ENCODE results near the gene IDH3G. TPM values are rescaled to one million over a fixed set of nuclear protein-coding genes. Genes with fewer than 3 reads are reported as not detected.

Gene IDH3G
- total and polyA plus RNA-seq, 2 experiments from 2014 or later, result 41.4 to 49.0 TPM

DNA sequence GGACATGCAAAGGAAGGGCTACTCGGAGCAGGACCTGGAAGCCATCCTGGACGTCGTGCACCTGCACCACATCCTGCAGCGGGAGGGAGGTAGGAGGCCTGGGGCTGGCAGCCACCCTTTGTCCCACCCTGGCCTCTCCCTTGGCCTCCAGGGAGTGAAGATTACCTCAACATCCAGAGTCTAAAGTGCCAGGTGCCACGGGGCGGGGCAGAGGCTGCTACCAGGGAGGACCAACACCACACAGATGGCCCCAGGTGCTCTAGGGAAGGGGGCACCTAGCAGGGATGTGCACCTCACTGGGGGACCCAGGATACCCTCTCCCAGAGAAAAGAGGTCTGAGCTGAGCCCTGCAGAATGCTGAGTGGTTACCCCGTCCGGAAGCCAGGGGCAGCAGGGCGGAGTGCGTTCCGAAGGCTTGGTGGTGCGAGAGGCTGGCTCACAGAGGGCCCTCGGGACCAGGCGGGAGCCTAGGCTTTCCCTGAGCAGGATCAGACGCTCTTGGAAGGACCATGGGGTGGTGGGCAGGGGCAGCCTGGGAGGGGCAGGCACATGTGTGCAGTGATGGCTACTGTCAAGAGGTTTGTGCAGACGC is 53.4 kb downstream of the IDH3G start:
- no peak for ATAC-seq
- Histone ChIP-seq H3K9me2 (ENCODE audit: insufficient read depth) (no peaks in the 10 kb centered on the region), H4K20me1 (replicated peaks; ENCODE audit: insufficient read depth) (no peaks in the 10 kb centered on the region), H3K36me3 (ENCODE audit: insufficient read depth) (no peaks in the 10 kb centered on the region), H3K4me2 (no peak overlapping the region), H3K4me3 (no peak overlapping the region), H3F3A (replicated peaks; ENCODE audit: low read depth) (no peaks in the 10 kb centered on the region), H3K79me2 (replicated peaks; ENCODE audit: insufficient read depth) (no peaks in the 10 kb centered on the region), H3K27me3 (ENCODE audit: insufficient read depth) (no peaks in the 10 kb centered on the region), H2AFZ (no peak overlapping the region), H3K27ac (ENCODE audit: low read depth) (no peak overlapping the region), H3K4me1 (ENCODE audit: insufficient read depth) (no peaks in the 10 kb centered on the region)
- no peak for DNase-seq (ENCODE audit: low spot score)
- no peak overlapping the region for H3K27ac Mint-ChIP-seq
- H3K9me3 Mint-ChIP-seq, result no peaks in the 10 kb centered on the region
- TF ChIP-seq CREB1 (CRISPR knock-in tag; IDR thresholded peaks at IDR 0.05; ENCODE audit: low read depth), result no peak
- no peak for TF ChIP-seq STAT1 (IDR thresholded peaks at IDR 0.05; ENCODE audit: unreplicated experiment)
- TF ChIP-seq, protein P1, sequence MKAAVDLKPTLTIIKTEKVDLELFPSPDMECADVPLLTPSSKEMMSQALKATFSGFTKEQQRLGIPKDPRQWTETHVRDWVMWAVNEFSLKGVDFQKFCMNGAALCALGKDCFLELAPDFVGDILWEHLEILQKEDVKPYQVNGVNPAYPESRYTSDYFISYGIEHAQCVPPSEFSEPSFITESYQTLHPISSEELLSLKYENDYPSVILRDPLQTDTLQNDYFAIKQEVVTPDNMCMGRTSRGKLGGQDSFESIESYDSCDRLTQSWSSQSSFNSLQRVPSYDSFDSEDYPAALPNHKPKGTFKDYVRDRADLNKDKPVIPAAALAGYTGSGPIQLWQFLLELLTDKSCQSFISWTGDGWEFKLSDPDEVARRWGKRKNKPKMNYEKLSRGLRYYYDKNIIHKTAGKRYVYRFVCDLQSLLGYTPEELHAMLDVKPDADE (IDR thresholded peaks at IDR 0.05), result no peak
- TF ChIP-seq, protein P2, sequence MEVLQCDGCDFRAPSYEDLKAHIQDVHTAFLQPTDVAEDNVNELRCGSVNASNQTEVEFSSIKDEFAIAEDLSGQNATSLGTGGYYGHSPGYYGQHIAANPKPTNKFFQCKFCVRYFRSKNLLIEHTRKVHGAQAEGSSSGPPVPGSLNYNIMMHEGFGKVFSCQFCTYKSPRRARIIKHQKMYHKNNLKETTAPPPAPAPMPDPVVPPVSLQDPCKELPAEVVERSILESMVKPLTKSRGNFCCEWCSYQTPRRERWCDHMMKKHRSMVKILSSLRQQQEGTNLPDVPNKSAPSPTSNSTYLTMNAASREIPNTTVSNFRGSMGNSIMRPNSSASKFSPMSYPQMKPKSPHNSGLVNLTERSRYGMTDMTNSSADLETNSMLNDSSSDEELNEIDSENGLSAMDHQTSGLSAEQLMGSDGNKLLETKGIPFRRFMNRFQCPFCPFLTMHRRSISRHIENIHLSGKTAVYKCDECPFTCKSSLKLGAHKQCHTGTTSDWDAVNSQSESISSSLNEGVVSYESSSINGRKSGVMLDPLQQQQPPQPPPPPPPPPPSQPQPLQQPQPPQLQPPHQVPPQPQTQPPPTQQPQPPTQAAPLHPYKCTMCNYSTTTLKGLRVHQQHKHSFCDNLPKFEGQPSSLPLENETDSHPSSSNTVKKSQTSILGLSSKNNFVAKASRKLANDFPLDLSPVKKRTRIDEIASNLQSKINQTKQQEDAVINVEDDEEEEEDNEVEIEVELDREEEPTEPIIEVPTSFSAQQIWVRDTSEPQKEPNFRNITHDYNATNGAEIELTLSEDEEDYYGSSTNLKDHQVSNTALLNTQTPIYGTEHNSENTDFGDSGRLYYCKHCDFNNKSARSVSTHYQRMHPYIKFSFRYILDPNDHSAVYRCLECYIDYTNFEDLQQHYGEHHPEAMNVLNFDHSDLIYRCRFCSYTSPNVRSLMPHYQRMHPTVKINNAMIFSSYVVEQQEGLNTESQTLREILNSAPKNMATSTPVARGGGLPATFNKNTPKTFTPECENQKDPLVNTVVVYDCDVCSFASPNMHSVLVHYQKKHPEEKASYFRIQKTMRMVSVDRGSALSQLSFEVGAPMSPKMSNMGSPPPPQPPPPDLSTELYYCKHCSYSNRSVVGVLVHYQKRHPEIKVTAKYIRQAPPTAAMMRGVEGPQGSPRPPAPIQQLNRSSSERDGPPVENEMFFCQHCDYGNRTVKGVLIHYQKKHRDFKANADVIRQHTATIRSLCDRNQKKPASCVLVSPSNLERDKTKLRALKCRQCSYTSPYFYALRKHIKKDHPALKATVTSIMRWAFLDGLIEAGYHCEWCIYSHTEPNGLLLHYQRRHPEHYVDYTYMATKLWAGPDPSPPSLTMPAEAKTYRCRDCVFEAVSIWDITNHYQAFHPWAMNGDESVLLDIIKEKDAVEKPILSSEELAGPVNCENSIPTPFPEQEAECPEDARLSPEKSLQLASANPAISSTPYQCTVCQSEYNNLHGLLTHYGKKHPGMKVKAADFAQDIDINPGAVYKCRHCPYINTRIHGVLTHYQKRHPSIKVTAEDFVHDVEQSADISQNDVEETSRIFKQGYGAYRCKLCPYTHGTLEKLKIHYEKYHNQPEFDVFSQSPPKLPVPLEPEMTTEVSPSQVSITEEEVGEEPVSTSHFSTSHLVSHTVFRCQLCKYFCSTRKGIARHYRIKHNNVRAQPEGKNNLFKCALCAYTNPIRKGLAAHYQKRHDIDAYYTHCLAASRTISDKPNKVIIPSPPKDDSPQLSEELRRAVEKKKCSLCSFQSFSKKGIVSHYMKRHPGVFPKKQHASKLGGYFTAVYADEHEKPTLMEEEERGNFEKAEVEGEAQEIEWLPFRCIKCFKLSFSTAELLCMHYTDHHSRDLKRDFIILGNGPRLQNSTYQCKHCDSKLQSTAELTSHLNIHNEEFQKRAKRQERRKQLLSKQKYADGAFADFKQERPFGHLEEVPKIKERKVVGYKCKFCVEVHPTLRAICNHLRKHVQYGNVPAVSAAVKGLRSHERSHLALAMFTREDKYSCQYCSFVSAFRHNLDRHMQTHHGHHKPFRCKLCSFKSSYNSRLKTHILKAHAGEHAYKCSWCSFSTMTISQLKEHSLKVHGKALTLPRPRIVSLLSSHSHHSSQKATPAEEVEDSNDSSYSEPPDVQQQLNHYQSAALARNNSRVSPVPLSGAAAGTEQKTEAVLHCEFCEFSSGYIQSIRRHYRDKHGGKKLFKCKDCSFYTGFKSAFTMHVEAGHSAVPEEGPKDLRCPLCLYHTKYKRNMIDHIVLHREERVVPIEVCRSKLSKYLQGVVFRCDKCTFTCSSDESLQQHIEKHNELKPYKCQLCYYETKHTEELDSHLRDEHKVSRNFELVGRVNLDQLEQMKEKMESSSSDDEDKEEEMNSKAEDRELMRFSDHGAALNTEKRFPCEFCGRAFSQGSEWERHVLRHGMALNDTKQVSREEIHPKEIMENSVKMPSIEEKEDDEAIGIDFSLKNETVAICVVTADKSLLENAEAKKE (CRISPR knock-in tag; IDR thresholded peaks at IDR 0.05), result no peak
- TF ChIP-seq POLR2AphosphoS5 (IDR thresholded peaks at IDR 0.05; ENCODE audit: low read depth), result no peak
- TF ChIP-seq ZNF331 (CRISPR knock-in tag; IDR thresholded peaks at IDR 0.05; ENCODE audit: low read depth), result no peak
- TF ChIP-seq, protein P3, sequence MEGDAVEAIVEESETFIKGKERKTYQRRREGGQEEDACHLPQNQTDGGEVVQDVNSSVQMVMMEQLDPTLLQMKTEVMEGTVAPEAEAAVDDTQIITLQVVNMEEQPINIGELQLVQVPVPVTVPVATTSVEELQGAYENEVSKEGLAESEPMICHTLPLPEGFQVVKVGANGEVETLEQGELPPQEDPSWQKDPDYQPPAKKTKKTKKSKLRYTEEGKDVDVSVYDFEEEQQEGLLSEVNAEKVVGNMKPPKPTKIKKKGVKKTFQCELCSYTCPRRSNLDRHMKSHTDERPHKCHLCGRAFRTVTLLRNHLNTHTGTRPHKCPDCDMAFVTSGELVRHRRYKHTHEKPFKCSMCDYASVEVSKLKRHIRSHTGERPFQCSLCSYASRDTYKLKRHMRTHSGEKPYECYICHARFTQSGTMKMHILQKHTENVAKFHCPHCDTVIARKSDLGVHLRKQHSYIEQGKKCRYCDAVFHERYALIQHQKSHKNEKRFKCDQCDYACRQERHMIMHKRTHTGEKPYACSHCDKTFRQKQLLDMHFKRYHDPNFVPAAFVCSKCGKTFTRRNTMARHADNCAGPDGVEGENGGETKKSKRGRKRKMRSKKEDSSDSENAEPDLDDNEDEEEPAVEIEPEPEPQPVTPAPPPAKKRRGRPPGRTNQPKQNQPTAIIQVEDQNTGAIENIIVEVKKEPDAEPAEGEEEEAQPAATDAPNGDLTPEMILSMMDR (conservative IDR thresholded peaks at IDR 0.05; ENCODE audit: low read depth in 2 of 2), result no peak
- TF ChIP-seq NANOG (IDR thresholded peaks at IDR 0.05; ENCODE audit: borderline replicate concordance), result no peak
- no peak for TF ChIP-seq EZH2phosphoT487 (IDR thresholded peaks at IDR 0.05; ENCODE audit: unreplicated experiment)
- no peak for TF ChIP-seq JUNB (IDR thresholded peaks at IDR 0.05; ENCODE audit: unreplicated experiment)
- TF ChIP-seq EZH2 (IDR thresholded peaks at IDR 0.05; ENCODE audit: low read depth, unreplicated experiment), result no peak
- TF ChIP-seq, protein P4, sequence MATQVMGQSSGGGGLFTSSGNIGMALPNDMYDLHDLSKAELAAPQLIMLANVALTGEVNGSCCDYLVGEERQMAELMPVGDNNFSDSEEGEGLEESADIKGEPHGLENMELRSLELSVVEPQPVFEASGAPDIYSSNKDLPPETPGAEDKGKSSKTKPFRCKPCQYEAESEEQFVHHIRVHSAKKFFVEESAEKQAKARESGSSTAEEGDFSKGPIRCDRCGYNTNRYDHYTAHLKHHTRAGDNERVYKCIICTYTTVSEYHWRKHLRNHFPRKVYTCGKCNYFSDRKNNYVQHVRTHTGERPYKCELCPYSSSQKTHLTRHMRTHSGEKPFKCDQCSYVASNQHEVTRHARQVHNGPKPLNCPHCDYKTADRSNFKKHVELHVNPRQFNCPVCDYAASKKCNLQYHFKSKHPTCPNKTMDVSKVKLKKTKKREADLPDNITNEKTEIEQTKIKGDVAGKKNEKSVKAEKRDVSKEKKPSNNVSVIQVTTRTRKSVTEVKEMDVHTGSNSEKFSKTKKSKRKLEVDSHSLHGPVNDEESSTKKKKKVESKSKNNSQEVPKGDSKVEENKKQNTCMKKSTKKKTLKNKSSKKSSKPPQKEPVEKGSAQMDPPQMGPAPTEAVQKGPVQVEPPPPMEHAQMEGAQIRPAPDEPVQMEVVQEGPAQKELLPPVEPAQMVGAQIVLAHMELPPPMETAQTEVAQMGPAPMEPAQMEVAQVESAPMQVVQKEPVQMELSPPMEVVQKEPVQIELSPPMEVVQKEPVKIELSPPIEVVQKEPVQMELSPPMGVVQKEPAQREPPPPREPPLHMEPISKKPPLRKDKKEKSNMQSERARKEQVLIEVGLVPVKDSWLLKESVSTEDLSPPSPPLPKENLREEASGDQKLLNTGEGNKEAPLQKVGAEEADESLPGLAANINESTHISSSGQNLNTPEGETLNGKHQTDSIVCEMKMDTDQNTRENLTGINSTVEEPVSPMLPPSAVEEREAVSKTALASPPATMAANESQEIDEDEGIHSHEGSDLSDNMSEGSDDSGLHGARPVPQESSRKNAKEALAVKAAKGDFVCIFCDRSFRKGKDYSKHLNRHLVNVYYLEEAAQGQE (IDR thresholded peaks at IDR 0.05; ENCODE audit: unreplicated experiment), result no peak
- no peak for TF ChIP-seq ZNF114 (CRISPR knock-in tag; IDR thresholded peaks at IDR 0.05)
- peaks cover 5% of the 10 kb centered on the region; the same call in 2 of the 3 replicates for H3K4me1 Mint-ChIP-seq
- H3K4me3 Mint-ChIP-seq, result no peak overlapping the region
- H3K36me3 Mint-ChIP-seq (ENCODE audit: low read depth), result no peaks in the 10 kb centered on the region
- H3K27me3 Mint-ChIP-seq (ENCODE audit: insufficient read depth, low read depth, poor library complexity), result no peaks in the 10 kb centered on the region
